ENCODE data around the gene MTG2. TPM values are rescaled to one million over a fixed set of nuclear protein-coding genes. Genes with fewer than 3 reads are reported as not detected.

The MTG2 gene
- total and polyA plus RNA-seq, 4 donors: 5.3 to 55.3 (median 29.0) TPM

DNA sequence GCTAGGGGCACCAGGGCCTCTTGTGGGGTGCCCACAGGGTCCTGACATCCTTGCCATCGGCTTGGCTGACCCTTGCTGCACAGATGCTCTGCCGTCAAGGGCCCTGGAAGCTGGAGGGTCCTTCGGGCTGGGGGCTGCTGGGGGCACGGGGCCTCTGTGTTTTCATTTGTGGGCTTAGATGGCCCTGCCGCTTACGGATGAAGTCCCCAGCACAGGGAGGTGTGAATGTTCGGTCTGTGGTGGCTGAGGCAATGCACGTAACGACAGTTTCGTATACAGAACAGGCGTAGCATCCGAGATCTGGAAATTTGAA lies 24.8 kb upstream of the MTG2 start:
- H3K36me3 ChIP-seq (ENCODE audit: control insufficient read depth in 1 of 2, insufficient read depth in 2 of 2, low read length in 1 of 2): no peaks in the 10 kb centered on the region
- WGBS, 2 donors: 94 to 96% methylated on average over 12 of the region's 12 CpGs

DNA sequence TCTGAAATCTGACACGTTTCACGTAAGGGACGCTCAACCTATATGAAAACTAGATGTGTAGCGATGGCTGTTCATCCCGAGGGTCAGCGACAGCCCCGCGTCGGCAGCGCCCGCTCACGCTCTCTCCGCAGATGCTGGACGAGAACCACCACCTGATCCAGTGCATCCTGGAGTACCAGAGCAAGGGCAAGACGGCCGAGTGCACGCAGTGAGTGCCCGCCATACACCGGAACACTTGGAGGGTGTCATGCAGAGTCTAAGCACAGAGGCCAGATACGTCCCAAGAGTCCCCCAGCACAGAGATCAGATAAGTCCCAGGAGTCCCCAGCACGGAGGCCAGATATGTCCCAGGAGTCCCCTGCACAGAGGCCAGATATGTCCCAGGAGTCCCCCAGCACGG lies 24.3 kb upstream of the MTG2 start:
- intact Hi-C loops (cut with DNase I): loop anchor here in 1 of 2 donors (5.0 kb wide), 1 partner anchor 146 kb away; no protein-coding TSS in a partner anchor
- DNase-seq (no peak), ATAC-seq (ENCODE audit: low FRiP score) (no peak)
- WGBS, 2 donors: 92 to 93% methylated on average over 22 of the region's 22 CpGs
- H3K9me3 ChIP-seq (ENCODE audit: control insufficient read depth, low read length): no peaks in the 10 kb centered on the region
- H3K4me3 ChIP-seq (ENCODE audit: low read length in 2 of 2): no peak overlapping the region
- H3K36me3 ChIP-seq (ENCODE audit: control insufficient read depth in 1 of 2, insufficient read depth in 2 of 2, low read length in 1 of 2): no peaks in the 10 kb centered on the region
- no peaks in the 10 kb centered on the region for H3K27me3 ChIP-seq (ENCODE audit: control insufficient read depth in 1 of 2, insufficient read depth in 2 of 2, low read length in 1 of 2)
- H3K4me1 ChIP-seq (ENCODE audit: control insufficient read depth in 1 of 2, insufficient read depth in 2 of 2, low read length in 2 of 2): no peaks in the 10 kb centered on the region
- H3K27ac ChIP-seq (ENCODE audit: low read depth in 1 of 2, low read length in 2 of 2): no peak overlapping the region

More for the DNA sequence above, 24.8 kb upstream of the MTG2 start:
- Histone ChIP-seq H3K9me3 (ENCODE audit: control insufficient read depth, low read length) (no peaks in the 10 kb centered on the region), H3K27me3 (ENCODE audit: control insufficient read depth in 1 of 2, insufficient read depth in 2 of 2, low read length in 1 of 2) (no peaks in the 10 kb centered on the region), H3K4me3 (ENCODE audit: low read length in 2 of 2) (no peak overlapping the region), H3K27ac (ENCODE audit: low read depth in 1 of 2, low read length in 2 of 2) (no peak overlapping the region), H3K4me1 (ENCODE audit: control insufficient read depth in 1 of 2, insufficient read depth in 2 of 2, low read length in 2 of 2) (no peaks in the 10 kb centered on the region)
- no peak for DNase-seq
- no peak for ATAC-seq (ENCODE audit: low FRiP score)
- intact Hi-C loops (cut with DNase I): loop anchor here in 1 of 2 donors (5.0 kb wide), 1 partner anchor 146 kb away; no protein-coding TSS in a partner anchor

DNA sequence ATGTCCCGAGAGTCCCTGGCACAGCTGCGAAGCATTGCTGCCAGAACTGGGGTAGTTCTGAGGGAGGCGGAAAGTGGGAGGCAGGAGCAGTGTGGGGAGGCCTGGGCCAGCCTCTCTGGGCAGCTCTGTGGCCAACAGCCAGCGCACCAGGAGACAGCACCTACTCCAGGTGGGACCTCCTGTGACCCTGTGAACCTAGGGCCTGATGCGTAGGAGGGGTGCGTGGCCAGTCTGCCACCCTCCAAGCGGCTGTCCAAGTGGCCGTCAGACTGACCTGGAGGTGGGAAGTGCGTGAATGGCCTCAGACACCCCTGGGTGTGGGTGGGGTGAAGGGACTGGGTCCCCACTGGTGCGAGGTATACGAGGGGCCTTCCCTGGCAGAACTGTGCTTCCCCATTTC lies 23.8 kb upstream of the MTG2 start:
- H3K27me3 ChIP-seq (ENCODE audit: control insufficient read depth in 1 of 2, insufficient read depth in 2 of 2, low read length in 1 of 2): no peaks in the 10 kb centered on the region
- DNase-seq (no peak), ATAC-seq (ENCODE audit: low FRiP score) (no peak)
- H3K4me3 ChIP-seq (ENCODE audit: low read length in 2 of 2): no peak overlapping the region
- no peaks in the 10 kb centered on the region for H3K9me3 ChIP-seq (ENCODE audit: control insufficient read depth, low read length)
- no peaks in the 10 kb centered on the region for H3K4me1 ChIP-seq (ENCODE audit: control insufficient read depth in 1 of 2, insufficient read depth in 2 of 2, low read length in 2 of 2)
- intact Hi-C loops (cut with DNase I): loop anchor here in 1 of 2 donors (5.0 kb wide), 1 partner anchor 147 kb away; no protein-coding TSS in a partner anchor
- WGBS, 2 donors: 83 to 87% methylated on average over 11 of the region's 11 CpGs
- no peak overlapping the region for H3K27ac ChIP-seq (ENCODE audit: low read depth in 1 of 2, low read length in 2 of 2)
- peaks cover 0 to under 1% of the 10 kb centered on the region in 2 donors for H3K36me3 ChIP-seq (ENCODE audit: control insufficient read depth in 1 of 2, insufficient read depth in 2 of 2, low read length in 1 of 2)

DNA sequence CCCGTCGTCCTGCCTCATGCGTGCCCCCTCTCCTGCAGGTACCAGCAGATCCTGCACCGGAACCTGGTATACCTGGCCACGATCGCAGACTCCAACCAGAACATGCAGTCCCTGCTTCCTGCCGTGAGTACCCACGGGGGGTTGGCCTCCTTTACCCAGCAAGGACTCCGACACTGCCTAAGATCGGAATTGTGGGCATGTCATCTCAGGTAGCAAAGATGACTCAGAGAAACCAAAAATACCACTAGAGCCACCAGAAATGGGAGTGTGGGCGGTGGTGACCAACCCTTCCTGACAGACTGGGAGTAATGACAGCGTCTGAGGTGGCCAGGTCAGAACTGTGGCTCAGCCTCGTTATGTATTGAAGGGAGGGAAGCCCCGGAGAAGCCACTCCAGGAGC lies 23.0 kb upstream of the MTG2 start:
- Histone ChIP-seq H3K4me1 (ENCODE audit: control insufficient read depth in 1 of 2, insufficient read depth in 2 of 2, low read length in 2 of 2) (no peaks in the 10 kb centered on the region), H3K36me3 (ENCODE audit: control insufficient read depth in 1 of 2, insufficient read depth in 2 of 2, low read length in 1 of 2) (peaks cover 4 to 7% of the 10 kb centered on the region in 2 donors), H3K9me3 (ENCODE audit: control insufficient read depth, low read length) (no peaks in the 10 kb centered on the region), H3K4me3 (ENCODE audit: low read length in 2 of 2) (no peak overlapping the region), H3K27me3 (ENCODE audit: control insufficient read depth in 1 of 2, insufficient read depth in 2 of 2, low read length in 1 of 2) (no peaks in the 10 kb centered on the region), H3K27ac (ENCODE audit: low read depth in 1 of 2, low read length in 2 of 2) (no peak overlapping the region)
- 82 to 85% methylated on average over 14 of the region's 14 CpGs for WGBS, 2 donors
- DNase-seq: no peak
- intact Hi-C loops (cut with DNase I): loop anchor here in 1 of 2 donors (5.0 kb wide), 1 partner anchor 148 kb away; no protein-coding TSS in a partner anchor
- ATAC-seq (ENCODE audit: low FRiP score): no peak

DNA sequence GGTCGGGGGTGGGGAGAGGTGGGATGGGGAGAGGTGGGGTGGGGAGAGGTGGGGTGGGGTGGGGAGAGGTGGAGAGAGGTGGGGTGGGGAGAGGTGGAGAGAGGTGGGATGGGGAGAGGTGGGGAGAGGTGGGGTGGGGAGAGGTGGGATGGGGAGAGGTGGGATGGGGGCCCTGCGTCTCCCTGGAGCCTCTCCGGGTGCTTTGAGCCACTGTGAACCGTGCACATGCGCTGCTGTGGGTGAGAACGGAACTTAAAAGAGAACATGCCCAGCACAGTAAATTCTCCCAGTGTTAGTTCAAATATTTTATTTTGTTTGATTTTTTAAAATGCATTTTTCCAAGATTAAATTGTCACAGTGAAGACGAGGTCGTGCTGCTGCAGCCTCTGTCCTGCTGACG lies 22.6 kb upstream of the MTG2 start:
- Histone ChIP-seq H3K9me3 (ENCODE audit: control insufficient read depth, low read length) (no peaks in the 10 kb centered on the region), H3K4me1 (ENCODE audit: control insufficient read depth in 1 of 2, insufficient read depth in 2 of 2, low read length in 2 of 2) (no peaks in the 10 kb centered on the region), H3K27ac (ENCODE audit: low read depth in 1 of 2, low read length in 2 of 2) (no peak overlapping the region), H3K27me3 (ENCODE audit: control insufficient read depth in 1 of 2, insufficient read depth in 2 of 2, low read length in 1 of 2) (no peaks in the 10 kb centered on the region), H3K4me3 (ENCODE audit: low read length in 2 of 2) (no peak overlapping the region), H3K36me3 (ENCODE audit: control insufficient read depth in 1 of 2, insufficient read depth in 2 of 2, low read length in 1 of 2) (peaks cover 4 to 9% of the 10 kb centered on the region in 2 donors)
- 89 to 96% methylated on average over 9 of the region's 9 CpGs for WGBS, 2 donors
- no peak for DNase-seq
- ATAC-seq (ENCODE audit: low FRiP score): no peak
- intact Hi-C loops (cut with DNase I): no loop called here

DNA sequence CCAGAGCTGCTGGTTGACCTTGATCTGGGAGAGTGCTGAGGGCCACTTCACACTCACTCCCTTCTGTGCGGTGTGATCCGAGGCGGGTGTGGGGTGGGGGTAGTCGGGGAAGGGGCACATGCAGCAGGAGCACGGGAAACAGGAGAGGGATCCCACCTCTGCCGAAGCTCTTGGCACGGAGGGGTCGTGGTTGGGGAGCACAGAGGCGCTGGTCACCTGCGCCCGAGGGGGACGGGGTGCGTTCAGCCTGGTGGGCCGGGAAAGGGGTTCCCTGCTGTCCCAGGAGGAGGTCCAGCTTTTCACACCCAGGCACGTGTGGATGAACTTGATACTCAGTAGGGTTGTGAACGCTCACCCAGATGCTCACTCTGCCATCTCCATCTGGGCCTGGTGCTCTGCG lies 22.0 kb upstream of the MTG2 start:
- Histone ChIP-seq H3K27me3 (ENCODE audit: control insufficient read depth in 1 of 2, insufficient read depth in 2 of 2, low read length in 1 of 2) (no peaks in the 10 kb centered on the region), H3K27ac (ENCODE audit: low read depth in 1 of 2, low read length in 2 of 2) (no peak overlapping the region), H3K36me3 (ENCODE audit: control insufficient read depth in 1 of 2, insufficient read depth in 2 of 2, low read length in 1 of 2) (peaks cover 4 to 12% of the 10 kb centered on the region in 2 donors), H3K9me3 (ENCODE audit: control insufficient read depth, low read length) (no peaks in the 10 kb centered on the region), H3K4me3 (ENCODE audit: low read length in 2 of 2) (no peak overlapping the region), H3K4me1 (ENCODE audit: control insufficient read depth in 1 of 2, insufficient read depth in 2 of 2, low read length in 2 of 2) (no peaks in the 10 kb centered on the region)
- WGBS, 2 donors: 91 to 93% methylated on average over 17 of the region's 17 CpGs
- intact Hi-C loops (cut with DNase I): no loop called here
- DNase-seq: no peak
- no peak for ATAC-seq (ENCODE audit: low FRiP score)

DNA sequence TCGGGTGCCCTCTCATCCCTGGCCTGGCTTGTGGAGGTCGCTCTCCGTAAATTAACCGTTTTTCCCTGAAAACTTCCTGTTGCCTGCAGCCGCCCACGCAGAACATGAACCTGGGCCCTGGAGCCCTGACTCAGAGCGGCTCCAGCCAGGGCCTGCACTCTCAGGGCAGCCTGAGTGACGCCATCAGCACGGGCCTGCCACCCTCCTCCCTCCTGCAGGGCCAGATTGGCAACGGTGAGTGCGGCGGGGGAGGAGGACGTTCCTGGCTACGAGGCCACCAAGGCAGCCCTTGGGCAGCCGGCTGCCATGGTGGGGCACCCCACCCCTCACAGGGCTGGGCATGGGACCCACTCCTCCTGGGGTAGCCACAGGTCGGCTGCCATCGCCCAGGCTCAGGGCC lies 21.5 kb upstream of the MTG2 start:
- DNase-seq: no peak
- Histone ChIP-seq H3K27ac (ENCODE audit: low read depth in 1 of 2, low read length in 2 of 2) (no peak overlapping the region), H3K36me3 (ENCODE audit: control insufficient read depth in 1 of 2, insufficient read depth in 2 of 2, low read length in 1 of 2) (peaks cover 4 to 12% of the 10 kb centered on the region in 2 donors), H3K9me3 (ENCODE audit: control insufficient read depth, low read length) (no peaks in the 10 kb centered on the region), H3K4me1 (ENCODE audit: control insufficient read depth in 1 of 2, insufficient read depth in 2 of 2, low read length in 2 of 2) (no peaks in the 10 kb centered on the region), H3K27me3 (ENCODE audit: control insufficient read depth in 1 of 2, insufficient read depth in 2 of 2, low read length in 1 of 2) (no peaks in the 10 kb centered on the region), H3K4me3 (ENCODE audit: low read length in 2 of 2) (no peak overlapping the region)
- 87 to 89% methylated on average over 17 of the region's 17 CpGs for WGBS, 2 donors
- no peak for ATAC-seq (ENCODE audit: low FRiP score)
- intact Hi-C loops (cut with DNase I): no loop called here

DNA sequence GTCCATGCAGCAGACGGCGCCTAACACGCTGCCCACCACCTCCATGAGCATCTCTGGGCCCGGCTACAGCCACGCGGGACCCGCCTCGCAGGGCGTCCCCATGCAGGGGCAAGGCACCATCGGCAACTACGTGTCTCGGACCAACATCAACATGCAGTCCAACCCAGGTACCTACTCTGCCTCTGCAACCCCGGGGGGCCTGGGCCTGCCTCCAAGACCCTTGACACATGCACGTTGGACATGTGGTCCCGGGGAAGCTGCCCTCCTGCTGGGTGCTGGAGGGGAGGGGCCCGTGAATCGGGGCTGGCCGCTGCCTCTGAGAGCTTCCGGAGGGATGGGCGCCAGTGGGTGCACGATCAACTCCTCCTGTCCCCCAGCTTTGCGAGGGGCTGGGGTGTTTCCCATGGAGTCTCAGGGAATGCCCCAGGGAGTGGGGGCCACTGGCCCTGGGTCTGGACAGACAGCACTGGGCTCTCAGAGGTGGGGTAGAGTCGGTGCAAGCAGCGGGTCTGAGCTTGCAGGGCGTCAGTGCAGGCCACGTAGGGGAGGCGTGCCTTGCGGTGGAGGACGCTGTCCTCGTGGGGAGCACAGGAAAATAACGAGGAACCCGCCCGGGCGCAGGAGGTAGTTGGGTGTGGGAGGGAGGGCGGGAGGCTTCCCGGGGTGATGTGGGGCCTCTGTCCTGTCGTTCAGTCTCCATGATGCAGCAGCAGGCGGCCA lies 19.9 kb upstream of the MTG2 start:
- 94 to 95% methylated on average over 38 of the region's 38 CpGs for WGBS, 2 donors
- Histone ChIP-seq H3K9me3 (ENCODE audit: control insufficient read depth, low read length) (no peaks in the 10 kb centered on the region), H3K4me3 (ENCODE audit: low read length in 2 of 2) (no peak overlapping the region), H3K4me1 (ENCODE audit: control insufficient read depth in 1 of 2, insufficient read depth in 2 of 2, low read length in 2 of 2) (no peaks in the 10 kb centered on the region), H3K27ac (ENCODE audit: low read depth in 1 of 2, low read length in 2 of 2) (no peak overlapping the region), H3K36me3 (ENCODE audit: control insufficient read depth in 1 of 2, insufficient read depth in 2 of 2, low read length in 1 of 2) (peaks cover 4 to 12% of the 10 kb centered on the region in 2 donors), H3K27me3 (ENCODE audit: control insufficient read depth in 1 of 2, insufficient read depth in 2 of 2, low read length in 1 of 2) (no peaks in the 10 kb centered on the region)
- ATAC-seq (ENCODE audit: low FRiP score) (no peak), DNase-seq (no peak)
- intact Hi-C loops (cut with DNase I): no loop called here

DNA sequence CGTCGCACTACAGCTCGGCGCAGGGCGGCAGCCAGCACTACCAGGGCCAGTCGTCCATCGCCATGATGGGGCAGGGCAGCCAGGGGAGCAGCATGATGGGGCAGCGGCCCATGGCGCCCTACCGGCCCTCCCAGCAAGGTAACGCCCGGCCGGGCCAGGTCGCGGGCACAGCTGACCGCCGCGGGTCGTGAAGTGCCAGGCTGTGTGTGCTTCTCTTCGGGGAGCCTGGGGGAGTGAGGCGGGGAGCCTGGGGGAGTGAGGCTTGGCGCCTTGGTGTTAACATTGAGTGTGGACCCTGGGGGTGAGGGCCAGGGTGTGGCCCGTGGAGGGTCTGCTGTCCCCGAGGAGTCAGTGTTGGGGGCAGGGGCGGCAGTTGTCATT lies 19.4 kb upstream of the MTG2 start:
- WGBS, 2 donors: 95 to 96% methylated on average over 25 of the region's 25 CpGs
- DNase-seq: no peak
- ATAC-seq (ENCODE audit: low FRiP score): no peak
- Histone ChIP-seq H3K27ac (ENCODE audit: low read depth in 1 of 2, low read length in 2 of 2) (no peak overlapping the region), H3K27me3 (ENCODE audit: control insufficient read depth in 1 of 2, insufficient read depth in 2 of 2, low read length in 1 of 2) (no peaks in the 10 kb centered on the region), H3K9me3 (ENCODE audit: control insufficient read depth, low read length) (no peaks in the 10 kb centered on the region), H3K36me3 (ENCODE audit: control insufficient read depth in 1 of 2, insufficient read depth in 2 of 2, low read length in 1 of 2) (peaks cover 4 to 14% of the 10 kb centered on the region in 2 donors), H3K4me3 (ENCODE audit: low read length in 2 of 2) (no peak overlapping the region), H3K4me1 (ENCODE audit: control insufficient read depth in 1 of 2, insufficient read depth in 2 of 2, low read length in 2 of 2) (no peaks in the 10 kb centered on the region)
- intact Hi-C loops (cut with DNase I): no loop called here
